GM18861 (cell line): ENCODE measurements around the gene TIGD4.

ENCODE experiments used
- ATAC-seq: cut with Tn5 transposase; IDR thresholded peaks from one replicate; pipeline ENCODE4 v1.9.1; 2021; ENCODE audit not compliant: unreplicated experiment

The TIGD4 gene

GRCh38 chr4:152727784-152728183, 51.7 kb downstream of the TIGD4 start:
- ATAC-seq: no peak

GRCh38 chr4:152724494-152724893, 55.0 kb downstream of the TIGD4 start:
- no peak for ATAC-seq

- ATAC-seq: no peak
These were observed 56.3 kb downstream of the TIGD4 start for GRCh38 chr4:152723236-152723635.

- ATAC-seq: no peak
These were observed 59.6 kb downstream of the TIGD4 start for GRCh38 chr4:152719801-152720556.
